Sigmoid colon (tissue), 4 donors: ENCODE data around the gene MACROD2.

Experiments used
- EP300 ChIP-seq, 4 donors: sonication (generic); formaldehyde crosslinking; IDR thresholded peaks; one replicate each; pipeline ENCODE4 v1.6.1; 2017; ENCODE audit warnings: antibody characterized with exemption in 4 of 4
- POLR2A ChIP-seq, 2 donors: fragments of 450-650 bp; IDR thresholded peaks; one replicate each; pipeline ENCODE4 v1.6.1; 2016; ENCODE audit warnings: antibody characterized with exemption in 2 of 2, mild to moderate bottlenecking in 2 of 2, moderate library complexity in 2 of 2
- POLR2AphosphoS5 ChIP-seq, 4 donors: sonication (generic); formaldehyde crosslinking; IDR thresholded peaks; one replicate each; pipeline ENCODE4 v1.6.1; 2017; ENCODE audit warnings: antibody characterized with exemption in 4 of 4
- TF ChIP-seq, protein P1 (sequence below), 4 experiments: fragments of 450-650 bp in 3 of 4; fragments of 200-600 bp in 1 of 4; IDR thresholded peaks; one replicate each; pipeline ENCODE4 v1.5.1; 2016 to 2019; ENCODE audit warnings: antibody characterized with exemption in 4 of 4, mild to moderate bottlenecking in 3 of 4, moderate library complexity in 2 of 4

GRCh38 chr20:14644306-14645097 is 649.2 kb downstream of the MACROD2 start:
- TF ChIP-seq EP300 (IDR thresholded peaks at IDR 0.05) = no peak
- TF ChIP-seq, protein P1, sequence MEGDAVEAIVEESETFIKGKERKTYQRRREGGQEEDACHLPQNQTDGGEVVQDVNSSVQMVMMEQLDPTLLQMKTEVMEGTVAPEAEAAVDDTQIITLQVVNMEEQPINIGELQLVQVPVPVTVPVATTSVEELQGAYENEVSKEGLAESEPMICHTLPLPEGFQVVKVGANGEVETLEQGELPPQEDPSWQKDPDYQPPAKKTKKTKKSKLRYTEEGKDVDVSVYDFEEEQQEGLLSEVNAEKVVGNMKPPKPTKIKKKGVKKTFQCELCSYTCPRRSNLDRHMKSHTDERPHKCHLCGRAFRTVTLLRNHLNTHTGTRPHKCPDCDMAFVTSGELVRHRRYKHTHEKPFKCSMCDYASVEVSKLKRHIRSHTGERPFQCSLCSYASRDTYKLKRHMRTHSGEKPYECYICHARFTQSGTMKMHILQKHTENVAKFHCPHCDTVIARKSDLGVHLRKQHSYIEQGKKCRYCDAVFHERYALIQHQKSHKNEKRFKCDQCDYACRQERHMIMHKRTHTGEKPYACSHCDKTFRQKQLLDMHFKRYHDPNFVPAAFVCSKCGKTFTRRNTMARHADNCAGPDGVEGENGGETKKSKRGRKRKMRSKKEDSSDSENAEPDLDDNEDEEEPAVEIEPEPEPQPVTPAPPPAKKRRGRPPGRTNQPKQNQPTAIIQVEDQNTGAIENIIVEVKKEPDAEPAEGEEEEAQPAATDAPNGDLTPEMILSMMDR (IDR thresholded peaks at IDR 0.05) = no peak
- no peak for TF ChIP-seq POLR2A (IDR thresholded peaks at IDR 0.05)
- TF ChIP-seq POLR2AphosphoS5 (IDR thresholded peaks at IDR 0.05) = no peak
